Muscle layer of duodenum (tissue), 2 donors: ENCODE data around the gene PSMB5.
A peak's percentile ranks its signal among the peaks of the same experiment; 100 is the strongest.

Experiments
- H3K27ac ChIP-seq: one replicate; pipeline ENCODE4 v1.7.0; 2013; ENCODE audit warnings: mild to moderate bottlenecking, low read length
- H3K27me3 ChIP-seq: one replicate; pipeline ENCODE4 v1.7.0; 2013; ENCODE audit warnings: low read depth, mild to moderate bottlenecking, control low read depth, low read length
- H3K36me3 ChIP-seq, 2 donors: one replicate each; pipeline ENCODE4 v1.7.0; 2013; ENCODE audit warnings: low read length in 2 of 2, control low read depth in 1 of 2, mild to moderate bottlenecking in 1 of 2; ENCODE audit not compliant: insufficient read depth in 2 of 2, control insufficient read depth in 1 of 2
- H3K4me1 ChIP-seq, 2 donors: one replicate each; pipeline ENCODE4 v1.7.0; 2013; ENCODE audit warnings: low read length in 2 of 2, mild to moderate bottlenecking in 2 of 2, control low read depth in 1 of 2, moderate library complexity in 1 of 2; ENCODE audit not compliant: insufficient read depth in 2 of 2, control insufficient read depth in 1 of 2
- H3K4me3 ChIP-seq, 2 donors: one replicate each; pipeline ENCODE4 v1.7.0; 2013; ENCODE audit warnings: low read length in 2 of 2, low read depth in 1 of 2, mild to moderate bottlenecking in 1 of 2
- H3K9me3 ChIP-seq, 2 donors: one replicate each; pipeline ENCODE4 v1.7.0; 2013; ENCODE audit warnings: low read length in 2 of 2, control low read depth in 1 of 2, mild to moderate bottlenecking in 1 of 2; ENCODE audit not compliant: control insufficient read depth in 1 of 2
- donor health status: healthy.

Gene PSMB5

GRCh38 chr14:23040100-23040499 is 5.4 kb upstream of the PSMB5 start:
- H3K9me3 ChIP-seq, result no peaks in the 10 kb centered on the region
- no peak overlapping the region for H3K4me3 ChIP-seq
- H3K27ac ChIP-seq, result no peak overlapping the region
- no peaks in the 10 kb centered on the region for H3K4me1 ChIP-seq
- H3K36me3 ChIP-seq, result no peaks in the 10 kb centered on the region
- no peaks in the 10 kb centered on the region for H3K27me3 ChIP-seq

DNA sequence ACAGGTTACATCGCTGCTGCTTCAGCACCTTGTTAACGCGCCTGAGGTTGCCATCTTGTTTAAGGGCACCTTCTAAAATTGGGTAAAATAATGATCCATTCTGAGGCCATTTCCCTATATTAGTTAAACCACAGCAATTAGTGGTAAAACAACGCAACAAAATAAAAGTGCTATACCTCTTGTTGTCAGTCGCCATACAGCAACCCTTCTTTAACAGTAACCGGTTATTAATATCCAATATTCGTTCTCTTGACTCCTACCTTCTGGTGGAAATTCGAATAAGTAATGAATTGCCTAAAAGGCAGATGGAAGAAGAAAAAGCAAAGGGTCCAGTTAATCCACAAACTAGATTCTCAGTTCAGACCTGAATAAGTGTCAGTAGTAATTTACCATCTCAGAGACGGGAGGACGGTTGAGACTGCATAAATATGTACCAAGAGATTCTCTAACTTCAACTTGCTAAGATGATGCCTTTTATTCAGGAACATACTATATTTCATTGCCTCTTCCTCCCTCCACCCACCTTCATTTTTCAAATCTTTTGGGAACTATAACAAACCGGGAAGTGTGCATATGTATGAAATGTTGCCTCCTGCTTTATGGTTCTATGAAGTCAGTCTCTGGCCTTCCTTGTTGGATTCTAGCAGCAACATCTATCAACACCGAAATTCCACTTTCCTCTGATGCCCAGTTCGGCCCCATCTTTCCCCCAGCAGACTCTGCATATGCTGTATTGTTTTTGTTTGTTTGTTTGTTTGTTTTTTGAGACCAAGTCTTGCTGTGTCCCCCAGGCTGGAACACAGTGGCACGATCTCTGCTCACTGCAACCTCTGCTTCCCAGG is 824 bp upstream of the PSMB5 start:
- peak overlapping the region; percentile 91 to 99 for H3K4me3 ChIP-seq

GRCh38 chr14:23033801-23034497 is 751 bp downstream of the PSMB5 start:
- Histone ChIP-seq H3K9me3 (no peaks in the 10 kb centered on the region), H3K27me3 (no peaks in the 10 kb centered on the region), H3K4me1 (peaks cover 0 to 17% of the 10 kb centered on the region in 2 donors), H3K4me3 (peak overlapping the region; percentile 91 to 99), H3K27ac (peak overlapping the region; percentile 99), H3K36me3 (peaks cover 13 to 29% of the 10 kb centered on the region in 2 donors)

More for the DNA sequence above, 824 bp upstream of the PSMB5 start:
- Histone ChIP-seq H3K27ac (peak overlapping the region; percentile 99), H3K27me3 (no peaks in the 10 kb centered on the region), H3K4me1 (peaks cover 0 to 17% of the 10 kb centered on the region in 2 donors), H3K9me3 (no peaks in the 10 kb centered on the region), H3K36me3 (peaks cover 9 to 25% of the 10 kb centered on the region in 2 donors)

GRCh38 chr14:23033251-23033727 is 1.4 kb downstream of the PSMB5 start:
- no peaks in the 10 kb centered on the region for H3K9me3 ChIP-seq
- no peaks in the 10 kb centered on the region for H3K27me3 ChIP-seq
- H3K27ac ChIP-seq, result no peak overlapping the region
- peaks cover 13 to 29% of the 10 kb centered on the region in 2 donors for H3K36me3 ChIP-seq
- H3K4me3 ChIP-seq, result peak overlapping the region; percentile 91 to 99
- peaks cover 0 to 17% of the 10 kb centered on the region in 2 donors for H3K4me1 ChIP-seq

GRCh38 chr14:23030936-23031335 is 3.8 kb downstream of the PSMB5 start:
- Histone ChIP-seq H3K9me3 (no peaks in the 10 kb centered on the region), H3K36me3 (peaks cover 15 to 34% of the 10 kb centered on the region in 2 donors), H3K27me3 (no peaks in the 10 kb centered on the region), H3K27ac (no peak overlapping the region), H3K4me1 (peaks cover 0 to 17% of the 10 kb centered on the region in 2 donors), H3K4me3 (no peak overlapping the region)

DNA sequence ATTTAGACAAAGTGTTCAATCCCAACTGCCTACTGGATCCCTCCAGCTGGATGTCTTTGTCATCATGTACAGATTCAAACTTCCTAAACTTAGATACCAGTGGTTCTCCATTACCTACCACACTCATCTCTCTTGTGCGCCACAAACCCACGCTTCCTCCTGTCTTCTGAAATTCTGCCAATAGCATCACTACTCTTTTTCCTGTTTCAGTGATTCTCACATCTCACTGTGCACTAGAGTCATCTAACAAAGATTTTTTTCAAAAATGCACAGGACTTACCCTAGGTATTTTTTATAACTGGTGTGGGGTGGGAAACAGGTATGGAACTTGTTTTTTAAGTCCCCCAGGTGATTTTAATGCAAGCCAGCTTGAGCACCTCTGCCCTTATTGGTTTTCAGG is 5.9 kb downstream of the PSMB5 start:
- H3K27me3 ChIP-seq, result no peaks in the 10 kb centered on the region
- no peaks in the 10 kb centered on the region for H3K9me3 ChIP-seq
- H3K4me3 ChIP-seq, result no peak overlapping the region
- H3K4me1 ChIP-seq, result peaks cover 0 to 10% of the 10 kb centered on the region in 2 donors
- peaks cover 28 to 37% of the 10 kb centered on the region in 2 donors for H3K36me3 ChIP-seq
- no peak overlapping the region for H3K27ac ChIP-seq

- Histone ChIP-seq H3K27me3 (no peaks in the 10 kb centered on the region), H3K4me3 (no peak overlapping the region), H3K4me1 (no peaks in the 10 kb centered on the region), H3K27ac (no peak overlapping the region), H3K36me3 (peaks cover 17 to 19% of the 10 kb centered on the region in 2 donors), H3K9me3 (no peaks in the 10 kb centered on the region)
These were observed 9.4 kb downstream of the PSMB5 start for GRCh38 chr14:23025151-23025814.

DNA sequence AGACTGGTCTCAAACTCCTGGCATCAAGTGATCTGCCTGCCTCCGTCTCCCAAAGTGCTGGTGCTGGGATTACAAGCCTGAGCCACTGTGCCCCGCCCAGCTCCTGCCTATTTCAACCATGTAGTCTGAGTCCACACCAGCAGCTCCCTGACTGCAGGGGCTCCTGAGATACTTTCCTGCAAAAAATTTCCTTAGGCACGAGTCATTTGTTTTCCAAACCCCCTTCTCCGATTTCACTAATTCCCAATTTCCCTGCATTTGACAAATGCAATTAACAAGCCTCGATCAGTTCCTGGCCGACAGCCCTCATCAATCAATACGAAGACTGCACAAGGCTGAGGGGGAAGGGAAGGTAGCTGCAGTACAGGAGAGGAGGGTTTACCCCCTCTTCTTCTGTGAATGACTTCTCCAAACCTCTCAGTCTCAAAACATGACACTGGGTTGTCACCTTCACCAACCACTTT is 10.1 kb downstream of the PSMB5 start:
- Histone ChIP-seq H3K9me3 (no peaks in the 10 kb centered on the region), H3K4me3 (no peak overlapping the region), H3K27me3 (no peaks in the 10 kb centered on the region), H3K27ac (no peak overlapping the region), H3K4me1 (no peaks in the 10 kb centered on the region), H3K36me3 (peaks cover 16 to 19% of the 10 kb centered on the region in 2 donors)

- no peaks in the 10 kb centered on the region for H3K4me1 ChIP-seq
- H3K27ac ChIP-seq, result no peak overlapping the region
- no peaks in the 10 kb centered on the region for H3K27me3 ChIP-seq
- H3K4me3 ChIP-seq, result no peak overlapping the region
- peaks cover 15 to 16% of the 10 kb centered on the region in 2 donors for H3K36me3 ChIP-seq
- H3K9me3 ChIP-seq, result no peaks in the 10 kb centered on the region
These were observed 10.9 kb downstream of the PSMB5 start for GRCh38 chr14:23023795-23024152.

GRCh38 chr14:23023022-23023794 is 11.5 kb downstream of the PSMB5 start:
- H3K4me3 ChIP-seq, result no peak overlapping the region
- H3K9me3 ChIP-seq, result no peaks in the 10 kb centered on the region
- H3K4me1 ChIP-seq, result no peaks in the 10 kb centered on the region
- H3K27ac ChIP-seq, result no peak overlapping the region
- no peaks in the 10 kb centered on the region for H3K27me3 ChIP-seq
- H3K36me3 ChIP-seq, result peaks cover 15 to 16% of the 10 kb centered on the region in 2 donors
